Uterus (tissue), 2 donors: ENCODE data around the gene TMEM62.

Source experiments
- CTCF ChIP-seq, 4 experiments: fragments of 200-600 bp in 2 of 4; fragments of 450-650 bp in 2 of 4; sonication (generic) in 2 of 4; IDR thresholded peaks; one replicate each; pipeline ENCODE4 v1.5.1; 2016 to 2019; ENCODE audit warnings: antibody characterized with exemption in 4 of 4, mild to moderate bottlenecking in 2 of 4, moderate library complexity in 1 of 4
- POLR2A ChIP-seq, 2 donors: fragments of 450-650 bp; IDR thresholded peaks; one replicate each; pipeline ENCODE4 v1.6.1; 2016; ENCODE audit warnings: antibody characterized with exemption in 2 of 2, mild to moderate bottlenecking in 1 of 2, moderate library complexity in 1 of 2

- TF ChIP-seq CTCF (IDR thresholded peaks at IDR 0.05): no peak
- no peak for TF ChIP-seq POLR2A (IDR thresholded peaks at IDR 0.05)
These were observed 15.1 kb upstream of the TMEM62 start for GRCh38 chr15:43118286-43118685.
